Measurements from ENCODE around the gene AXIN2. TPM values are rescaled to one million over a fixed set of nuclear protein-coding genes. Genes with fewer than 3 reads are reported as not detected.
"Not testable (repeated sequence)": the region's sequence is repeated elsewhere in the genome, so short reads cannot be mapped to it uniquely, and the experiment has no call there.

AXIN2 gene
- total and polyA plus RNA-seq, 11 donors: 5.6 to 24.0 (median 12.9) TPM

GRCh38 chr17:65529761-65530522, 31.5 kb downstream of the AXIN2 start:
- DNase-seq (no peak), ATAC-seq (no peak)
- Histone ChIP-seq H3K27me3 (no peaks in the 10 kb centered on the region), H3K36me3 (peaks cover 0 to 43% (median 30%) of the 10 kb centered on the region in 9 donors), H3K9me3 (no peaks in the 10 kb centered on the region), H3K27ac (peak overlapping the region in 7 of 12 donors; percentile 58 to 81 (median 71)), H3K4me3 (no peak overlapping the region), H3K4me1 (peaks cover 4 to 32% (median 25%) of the 10 kb centered on the region in 12 donors)
- intact Hi-C loops (cut with DNase I): loop anchor here in 2 of 10 donors (5.0 kb wide), 2 partner anchors 48 to 53 kb away; no protein-coding TSS in a partner anchor
- no peak for TF ChIP-seq CTCF (IDR thresholded peaks at IDR 0.05)
- TF ChIP-seq POLR2A (IDR thresholded peaks at IDR 0.05): no peak
- WGBS, 4 donors: 89 to 94% (median 93%) methylated on average over 17 of the region's 17 CpGs

- DNase-seq: no peak
- Histone ChIP-seq H3K36me3 (peaks cover 0 to 35% (median 22%) of the 10 kb centered on the region in 9 donors), H3K4me1 (peaks cover 4 to 32% (median 25%) of the 10 kb centered on the region in 12 donors), H3K27me3 (no peaks in the 10 kb centered on the region), H3K4me3 (no peak overlapping the region), H3K9me3 (no peaks in the 10 kb centered on the region), H3K27ac (peak overlapping the region in 1 of 12 donors; percentile 6)
- no peak for ATAC-seq
- TF ChIP-seq CTCF (IDR thresholded peaks at IDR 0.05): no peak
- TF ChIP-seq POLR2A (IDR thresholded peaks at IDR 0.05): no peak
- WGBS, 4 donors: 89 to 97% (median 91%) methylated on average over 7 of the region's 7 CpGs
- intact Hi-C loops (cut with DNase I): no loop called here
These were observed 32.3 kb downstream of the AXIN2 start for GRCh38 chr17:65529040-65529633.

GRCh38 chr17:65527857-65528591, 33.4 kb downstream of the AXIN2 start:
- no peaks in the 10 kb centered on the region for H3K9me3 ChIP-seq
- no peak overlapping the region for H3K27ac ChIP-seq
- WGBS, 4 donors: 93 to 94% (median 94%) methylated on average over 16 of the region's 16 CpGs
- intact Hi-C loops (cut with DNase I): no loop called here
- H3K4me1 ChIP-seq: peaks cover 4 to 29% (median 25%) of the 10 kb centered on the region in 12 donors
- no peak for DNase-seq
- ATAC-seq: no peak
- peaks cover 0 to 24% (median 11%) of the 10 kb centered on the region in 9 donors for H3K36me3 ChIP-seq
- TF ChIP-seq CTCF (IDR thresholded peaks at IDR 0.05) (no peak), POLR2A (IDR thresholded peaks at IDR 0.05) (no peak)
- H3K27me3 ChIP-seq: no peaks in the 10 kb centered on the region
- H3K4me3 ChIP-seq: no peak overlapping the region

- intact Hi-C loops (cut with DNase I): no loop called here
- WGBS, 4 donors: 89 to 97% (median 93%) methylated on average over 7 to 8 of the region's 8 CpGs
- peaks cover 0 to 18% (median 6%) of the 10 kb centered on the region in 9 donors for H3K36me3 ChIP-seq
- DNase-seq (no peak), ATAC-seq (no peak)
- no peak for TF ChIP-seq POLR2A (IDR thresholded peaks at IDR 0.05)
- no peak for TF ChIP-seq CTCF (IDR thresholded peaks at IDR 0.05)
- H3K27me3 ChIP-seq: no peaks in the 10 kb centered on the region
- no peaks in the 10 kb centered on the region for H3K9me3 ChIP-seq
- H3K4me3 ChIP-seq: no peak overlapping the region
- H3K27ac ChIP-seq: no peak overlapping the region
- peaks cover 4 to 23% (median 20%) of the 10 kb centered on the region in 12 donors for H3K4me1 ChIP-seq
These were observed 34.1 kb downstream of the AXIN2 start for GRCh38 chr17:65527381-65527780.

- peaks cover 4 to 18% (median 15%) of the 10 kb centered on the region in 12 donors for H3K4me1 ChIP-seq
- H3K36me3 ChIP-seq: peaks cover 0 to 16% (median 6%) of the 10 kb centered on the region in 9 donors
- H3K27ac ChIP-seq; H3K4me3 ChIP-seq; H3K9me3 ChIP-seq; intact Hi-C loops (cut with DNase I); ATAC-seq; DNase-seq; H3K27me3 ChIP-seq: not testable (repeated sequence)
- WGBS, 4 donors: 98 to 99% (median 98%) methylated on average over 7 of the region's 7 CpGs
These were observed 34.6 kb downstream of the AXIN2 start for GRCh38 chr17:65526854-65527253.
